HG02981 (cell line): ENCODE measurements around the gene IP6K3.

Experiments used
- ATAC-seq: cut with Tn5 transposase; IDR thresholded peaks from one replicate; pipeline ENCODE4 v1.9.1; 2021; ENCODE audit warnings: mild to moderate bottlenecking, moderate library complexity; ENCODE audit not compliant: unreplicated experiment

Gene IP6K3

GRCh38 chr6:33709605-33710295 is 37.0 kb downstream of the IP6K3 start:
- ATAC-seq = no peak

GRCh38 chr6:33708516-33709204 is 38.0 kb downstream of the IP6K3 start:
- ATAC-seq = no peak

DNA sequence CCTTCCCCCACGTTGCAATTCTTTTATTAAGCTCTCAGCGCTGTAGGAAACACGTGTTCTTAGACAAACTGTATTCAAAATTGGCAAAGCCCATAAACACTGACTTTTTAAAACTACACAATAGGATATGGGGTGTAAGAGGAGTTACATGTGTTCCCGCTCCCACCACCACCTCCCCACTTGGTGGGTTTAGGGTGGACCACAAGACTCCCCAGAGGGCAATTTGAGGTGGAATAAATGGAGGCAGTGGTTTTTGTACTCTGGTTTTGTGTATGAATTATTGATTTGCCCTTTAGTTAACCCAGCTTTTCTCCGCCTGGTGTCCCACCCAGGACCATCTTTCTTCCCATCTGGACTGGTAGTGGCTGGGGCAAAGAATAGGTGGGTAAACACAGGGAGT is 38.9 kb downstream of the IP6K3 start:
- no peak for ATAC-seq

GRCh38 chr6:33705955-33706725 is 40.6 kb downstream of the IP6K3 start:
- no peak for ATAC-seq

DNA sequence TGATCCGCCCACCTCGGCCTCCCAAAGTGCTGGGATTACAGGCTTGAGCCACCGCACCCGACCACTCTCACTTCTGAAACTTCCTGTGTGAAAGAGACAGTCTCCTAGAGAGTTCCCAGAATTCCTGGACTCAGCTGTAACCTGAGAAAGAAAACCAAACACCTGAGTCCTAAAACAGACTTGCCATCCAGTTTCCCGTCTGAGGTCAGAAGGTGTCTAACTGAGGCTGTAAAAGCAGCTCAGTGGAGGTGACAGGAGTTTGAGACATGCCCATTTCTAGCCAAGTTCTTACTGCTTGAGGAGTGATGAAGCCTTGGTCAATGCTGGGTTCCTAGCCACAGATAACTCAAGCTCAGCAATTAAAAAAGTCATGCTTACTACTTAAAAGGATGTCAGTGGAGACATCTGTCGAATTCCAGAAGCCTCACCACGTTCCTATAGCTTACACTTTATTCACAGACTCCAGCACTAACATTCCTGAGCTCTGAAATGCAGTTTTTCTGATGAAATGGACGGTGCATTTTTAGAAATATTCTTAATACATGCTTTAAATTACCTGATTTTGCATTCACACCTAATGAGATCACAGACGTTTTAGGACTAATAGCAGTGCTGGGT is 41.3 kb downstream of the IP6K3 start:
- ATAC-seq = no peak

DNA sequence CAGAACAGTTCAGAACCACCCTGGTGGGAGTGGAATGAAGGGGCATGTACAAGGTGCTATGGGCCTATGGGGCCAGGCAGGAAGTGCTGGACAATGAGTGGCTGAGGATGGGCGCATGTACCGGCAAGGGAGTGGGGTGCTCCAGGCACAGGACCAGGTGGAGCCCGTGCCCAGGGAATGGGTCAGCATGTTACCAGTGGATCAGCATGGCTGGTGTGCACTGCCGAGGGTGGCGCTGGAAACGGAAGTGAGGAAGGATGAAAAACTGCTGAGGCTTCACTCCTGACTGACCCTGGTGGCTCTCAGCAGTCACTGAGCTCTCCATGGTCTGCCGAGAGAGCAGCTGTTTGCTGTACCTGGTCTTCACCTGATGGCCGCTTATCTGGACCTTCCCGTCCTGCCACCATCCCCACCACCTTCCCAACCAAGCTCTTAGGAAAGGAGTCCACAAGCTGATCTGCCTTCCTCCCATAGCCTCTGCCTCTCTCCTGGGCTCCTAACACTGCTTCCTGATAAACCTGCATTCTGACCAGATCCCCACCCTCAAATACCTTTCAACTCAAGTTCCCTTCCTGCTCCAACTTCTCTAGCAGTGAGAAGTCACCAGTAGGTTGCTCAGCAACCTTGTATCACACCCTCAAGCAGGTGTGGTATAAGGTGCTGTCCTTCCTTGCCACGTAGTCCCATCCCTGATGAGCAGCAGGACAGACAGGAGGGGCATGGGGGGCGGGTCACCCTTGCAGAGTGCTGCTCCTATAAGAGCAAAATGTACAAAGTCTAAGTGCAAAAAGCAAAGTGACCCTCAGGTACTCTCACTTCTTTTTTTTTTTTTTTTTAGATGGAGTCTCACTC is 42.3 kb downstream of the IP6K3 start:
- no peak for ATAC-seq

- no peak for ATAC-seq
Observed at GRCh38 chr6:33702345-33702977, 44.2 kb downstream of the IP6K3 start.

GRCh38 chr6:33700391-33701050 is 46.2 kb downstream of the IP6K3 start:
- peak; percentile 61 for ATAC-seq

GRCh38 chr6:33699739-33700138 is 47.0 kb downstream of the IP6K3 start:
- ATAC-seq = no peak

DNA sequence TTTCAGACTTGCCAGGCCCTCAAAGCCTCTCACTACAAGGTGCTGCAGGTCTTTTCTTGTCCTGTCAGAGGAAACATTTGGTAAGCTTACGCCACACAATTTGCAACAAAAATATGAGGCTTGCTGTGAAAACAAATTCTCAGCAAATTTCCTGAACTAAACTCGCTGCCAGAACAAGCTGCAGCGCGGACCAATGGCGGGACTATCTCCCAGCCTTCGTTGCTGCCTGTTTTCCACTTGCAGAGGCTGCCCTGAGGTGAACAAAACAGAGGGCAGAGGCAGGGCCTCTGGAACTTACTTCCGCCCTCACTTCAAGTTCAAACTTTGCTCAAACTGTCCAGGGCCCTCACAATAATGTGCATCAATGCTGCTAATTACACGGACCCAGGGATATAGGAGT is 47.6 kb downstream of the IP6K3 start:
- ATAC-seq = no peak

- no peak for ATAC-seq
Observed at GRCh38 chr6:33698494-33698893, 48.2 kb downstream of the IP6K3 start.

DNA sequence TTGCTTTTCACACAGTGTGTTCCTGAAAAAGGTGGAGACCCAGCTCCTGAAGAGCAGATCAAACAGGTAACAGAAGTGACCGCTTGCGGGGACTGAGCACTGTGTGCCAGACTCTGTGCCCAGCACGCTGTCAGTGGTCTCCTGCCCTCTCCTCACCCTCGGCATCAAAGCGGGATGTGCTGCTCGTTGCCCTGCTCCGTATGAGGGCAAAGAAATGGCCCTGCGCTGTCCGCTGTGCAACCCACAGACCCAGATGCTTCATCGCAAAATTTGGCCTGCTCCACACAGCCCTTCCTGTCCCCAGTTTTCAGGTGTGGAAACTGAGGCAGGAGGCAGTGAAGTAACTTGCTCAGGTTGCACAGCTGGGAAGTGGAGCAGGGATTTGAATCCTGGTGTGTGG is 48.9 kb downstream of the IP6K3 start:
- no peak for ATAC-seq

DNA sequence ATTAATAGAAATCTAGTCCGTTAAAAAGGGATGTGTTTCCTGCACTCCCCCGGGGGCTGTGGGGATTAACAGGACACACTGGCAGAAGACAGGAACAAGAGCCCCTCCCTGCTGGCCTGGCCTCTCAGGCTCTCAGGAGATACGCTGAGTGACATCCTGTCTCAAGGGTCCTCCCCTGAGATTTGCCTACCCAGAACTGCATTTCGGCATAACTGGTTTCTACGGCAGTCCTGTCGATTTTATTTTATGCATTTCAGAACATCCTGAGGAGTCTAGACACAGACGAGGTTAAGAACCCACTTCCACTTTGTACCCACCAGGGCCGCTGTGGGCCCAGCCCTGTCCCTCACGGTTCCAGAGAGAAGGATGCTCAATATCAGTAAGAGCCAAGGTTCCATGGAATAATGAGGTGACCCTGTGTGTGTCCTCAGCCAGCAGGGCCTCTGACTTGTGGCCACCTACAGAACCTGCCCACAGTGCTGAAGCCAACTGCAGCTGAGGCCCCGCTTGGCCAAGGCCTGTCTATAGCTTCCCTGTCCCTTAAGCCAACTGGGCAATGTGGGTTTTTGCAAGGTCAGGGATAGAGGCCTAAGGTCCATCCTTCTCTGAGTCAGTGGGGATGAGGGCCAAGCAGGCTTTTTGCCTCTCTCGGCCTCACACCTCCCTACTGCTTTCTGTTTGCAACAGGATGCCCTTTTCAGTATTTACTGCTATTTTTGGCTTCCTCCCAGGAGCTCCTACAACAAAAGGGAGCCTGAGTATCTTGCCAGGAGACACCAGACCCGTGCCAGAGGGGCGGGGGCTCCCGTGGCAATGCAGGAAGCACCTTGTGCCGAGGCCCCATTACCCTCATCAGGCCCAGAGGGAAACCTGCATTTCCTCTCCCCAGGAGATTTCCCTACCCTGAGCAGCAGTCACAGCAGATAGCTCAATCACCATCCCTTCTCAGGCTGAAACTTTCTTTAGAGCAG is 49.9 kb downstream of the IP6K3 start:
- ATAC-seq = no peak

DNA sequence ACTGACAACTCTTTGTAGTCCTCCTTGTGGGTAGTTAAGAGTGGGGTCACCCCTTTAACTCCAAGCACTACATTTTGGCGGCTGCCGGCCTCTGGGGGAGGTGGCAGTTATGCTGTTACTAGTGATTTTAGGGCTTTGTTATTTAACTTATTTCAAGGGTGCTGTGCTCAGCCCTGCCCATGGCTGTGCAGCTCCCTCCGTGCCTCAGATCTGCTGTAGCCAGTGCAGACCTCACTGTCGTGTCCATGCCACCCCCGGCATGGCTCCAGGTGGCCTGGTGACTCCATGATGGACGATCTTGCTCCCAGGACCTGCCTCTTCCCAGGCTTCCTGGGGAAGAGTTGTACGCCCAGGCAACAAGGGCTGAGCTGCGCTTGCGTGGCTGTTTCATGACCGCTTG is 50.6 kb downstream of the IP6K3 start:
- ATAC-seq = no peak

DNA sequence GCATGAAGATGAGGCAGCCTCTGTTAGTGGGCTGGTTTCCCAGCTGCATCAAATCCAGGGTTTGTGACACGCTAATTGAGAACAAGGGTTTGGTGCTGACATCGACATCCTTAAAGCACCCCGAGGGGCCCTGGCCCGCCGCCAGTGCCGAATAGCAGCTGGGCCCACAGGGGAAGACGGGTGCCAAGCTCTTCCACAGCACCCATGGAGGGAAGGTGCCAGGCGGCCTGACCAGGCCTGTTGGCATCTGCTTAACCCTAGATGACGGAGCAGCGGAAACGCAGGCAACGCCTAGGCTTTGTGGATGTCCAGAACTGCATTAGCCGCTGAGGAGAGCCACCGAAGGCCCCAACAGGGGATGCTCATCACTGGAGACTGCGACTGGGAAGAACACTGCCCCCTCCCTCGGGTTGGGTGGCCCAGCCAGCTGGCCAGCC is 51.2 kb downstream of the IP6K3 start:
- ATAC-seq = no peak

GRCh38 chr6:33694977-33695376 is 51.7 kb downstream of the IP6K3 start:
- ATAC-seq = no peak

DNA sequence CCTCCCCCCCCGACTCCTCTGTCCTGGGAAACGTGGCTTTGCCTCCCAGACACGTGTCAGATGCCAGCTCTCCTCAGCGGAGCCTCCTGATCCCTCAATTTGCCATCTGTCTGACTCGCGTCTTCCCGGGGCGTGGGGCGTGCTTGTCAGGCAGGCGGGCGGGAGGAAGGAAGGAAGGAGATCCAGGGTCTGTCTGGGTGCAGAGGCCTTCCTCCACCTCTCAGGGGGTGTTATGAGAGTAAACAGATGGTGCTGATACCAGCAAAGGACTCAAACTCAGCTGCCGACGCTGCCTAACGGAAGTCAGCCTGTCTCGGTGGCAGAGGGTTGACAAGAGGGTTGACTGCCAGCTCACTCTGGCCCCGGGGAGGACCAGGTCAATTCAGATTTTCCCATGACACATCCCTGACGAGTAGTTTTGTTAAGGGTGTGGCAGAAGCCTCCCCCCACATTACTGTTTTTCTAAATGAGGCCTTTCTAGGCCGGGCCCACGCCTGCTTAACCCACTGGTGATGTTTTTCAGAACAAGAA is 52.2 kb downstream of the IP6K3 start:
- ATAC-seq = no peak
